HUES6 (cell line): ENCODE results near the gene COX10.

Experiments used
- H3K27ac ChIP-seq: 2 replicates; pipeline ENCODE4 v1.7.0; 2013; ENCODE audit warnings: low read depth, mild to moderate bottlenecking, low read length, inconsistent platforms
- H3K27me3 ChIP-seq: 2 replicates; pipeline ENCODE4 v1.6.1; 2013; ENCODE audit warnings: low read length; ENCODE audit not compliant: control insufficient read depth, insufficient read depth
- H3K36me3 ChIP-seq: 2 replicates; pipeline ENCODE4 v1.6.1; 2013; ENCODE audit warnings: low read length; ENCODE audit not compliant: control insufficient read depth, insufficient read depth
- H3K4me1 ChIP-seq: 2 replicates; pipeline ENCODE4 v1.6.1; 2013; ENCODE audit warnings: low read length; ENCODE audit not compliant: control insufficient read depth, insufficient read depth
- H3K4me3 ChIP-seq: 2 replicates; pipeline ENCODE4 v1.5.1; 2013; ENCODE audit warnings: low read depth, low read length
- H3K9ac ChIP-seq: one replicate; pipeline ENCODE4 v1.6.1; 2013; ENCODE audit warnings: mild to moderate bottlenecking, low read length
- H3K9me3 ChIP-seq: 2 replicates; pipeline ENCODE4 v1.6.1; 2013; ENCODE audit warnings: low read depth, low read length; ENCODE audit not compliant: control insufficient read depth, insufficient read depth

The COX10 gene

DNA sequence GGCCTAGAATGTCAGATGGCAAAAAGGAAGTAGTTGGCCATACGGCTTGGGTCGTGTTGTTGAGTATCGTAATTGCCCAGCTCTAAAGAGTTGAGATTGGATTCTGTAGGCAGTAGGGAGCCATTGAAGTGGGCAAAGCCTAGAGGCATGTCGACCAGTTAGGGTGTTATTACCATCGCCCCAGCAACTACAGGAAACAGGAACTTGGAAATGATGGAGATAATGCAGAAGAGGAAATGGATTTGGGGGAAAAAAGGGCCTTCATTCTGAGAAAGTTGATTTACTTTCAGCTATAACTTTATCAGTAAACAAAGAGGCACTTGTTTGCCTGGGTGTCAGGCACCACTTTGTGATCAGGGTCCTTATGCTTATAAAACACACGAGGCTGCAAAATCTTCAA lies 52.6 kb downstream of the COX10 start:
- Histone ChIP-seq H3K4me3 (no peak overlapping the region), H3K9me3 (no peaks in the 10 kb centered on the region), H3K27ac (no peak overlapping the region), H3K9ac (no peak overlapping the region), H3K4me1 (peaks cover 17% of the 10 kb centered on the region; the same call in 1 of the 2 replicates), H3K36me3 (no peaks in the 10 kb centered on the region), H3K27me3 (no peaks in the 10 kb centered on the region)

DNA sequence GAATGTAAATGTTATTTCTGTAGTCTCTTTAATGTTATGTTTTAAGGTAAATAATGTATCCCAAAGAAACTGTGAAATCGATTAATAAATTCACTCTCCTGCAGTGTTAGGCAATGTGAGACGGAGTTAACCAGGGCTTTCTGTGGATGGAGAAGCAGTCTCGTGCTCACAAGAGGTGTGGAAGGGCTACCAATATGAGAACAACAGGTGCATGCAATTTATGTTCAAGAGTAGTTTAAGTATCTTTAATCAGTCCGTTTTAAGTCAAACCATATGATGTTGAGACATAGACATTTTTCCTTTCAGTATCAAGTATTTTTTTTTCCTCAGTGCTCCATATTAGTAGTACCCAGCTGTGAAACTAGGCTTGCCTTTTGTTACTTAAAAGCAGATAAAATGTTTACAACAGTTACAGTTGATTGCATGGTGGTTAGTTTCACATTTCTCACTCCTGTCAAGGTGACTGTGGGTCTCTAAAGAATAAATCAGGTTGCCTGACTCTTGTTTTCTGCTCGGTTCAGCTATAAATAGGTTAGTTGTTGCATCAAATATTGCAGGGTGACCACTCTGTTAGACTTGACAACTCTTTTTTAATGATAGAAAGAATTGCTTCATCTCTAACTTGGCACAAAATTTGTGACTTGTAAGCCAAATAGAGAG lies 54.4 kb downstream of the COX10 start:
- no peaks in the 10 kb centered on the region for H3K27me3 ChIP-seq
- H3K4me1 ChIP-seq: peaks cover 17% of the 10 kb centered on the region; the same call in 1 of the 2 replicates
- H3K36me3 ChIP-seq: no peaks in the 10 kb centered on the region
- H3K9ac ChIP-seq: no peak overlapping the region
- no peak overlapping the region for H3K27ac ChIP-seq
- no peaks in the 10 kb centered on the region for H3K9me3 ChIP-seq
- H3K4me3 ChIP-seq: no peak overlapping the region

DNA sequence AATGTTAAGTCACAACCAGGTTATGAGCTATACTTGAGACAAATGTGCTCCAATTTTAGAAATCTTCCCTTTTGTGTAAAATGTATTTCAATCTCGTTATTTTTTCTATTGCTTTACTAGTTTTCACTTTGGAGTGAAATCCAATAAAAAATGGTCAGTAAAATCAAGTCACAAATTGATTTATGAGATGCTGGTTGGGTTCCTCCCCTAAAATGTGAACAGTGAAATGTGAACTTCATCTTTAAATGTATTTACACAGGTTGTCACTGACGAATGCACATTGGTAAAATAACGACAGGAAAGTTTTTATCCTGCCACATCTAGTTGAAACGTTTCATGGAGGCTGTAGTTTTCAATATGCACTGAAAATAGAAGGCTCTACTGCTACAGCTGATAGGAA lies 55.5 kb downstream of the COX10 start:
- H3K4me1 ChIP-seq: peaks cover 21% of the 10 kb centered on the region; the same call in 1 of the 2 replicates
- no peaks in the 10 kb centered on the region for H3K27me3 ChIP-seq
- H3K36me3 ChIP-seq: no peaks in the 10 kb centered on the region
- H3K9ac ChIP-seq: no peak overlapping the region
- H3K4me3 ChIP-seq: no peak overlapping the region
- H3K27ac ChIP-seq: no peak overlapping the region
- no peaks in the 10 kb centered on the region for H3K9me3 ChIP-seq

DNA sequence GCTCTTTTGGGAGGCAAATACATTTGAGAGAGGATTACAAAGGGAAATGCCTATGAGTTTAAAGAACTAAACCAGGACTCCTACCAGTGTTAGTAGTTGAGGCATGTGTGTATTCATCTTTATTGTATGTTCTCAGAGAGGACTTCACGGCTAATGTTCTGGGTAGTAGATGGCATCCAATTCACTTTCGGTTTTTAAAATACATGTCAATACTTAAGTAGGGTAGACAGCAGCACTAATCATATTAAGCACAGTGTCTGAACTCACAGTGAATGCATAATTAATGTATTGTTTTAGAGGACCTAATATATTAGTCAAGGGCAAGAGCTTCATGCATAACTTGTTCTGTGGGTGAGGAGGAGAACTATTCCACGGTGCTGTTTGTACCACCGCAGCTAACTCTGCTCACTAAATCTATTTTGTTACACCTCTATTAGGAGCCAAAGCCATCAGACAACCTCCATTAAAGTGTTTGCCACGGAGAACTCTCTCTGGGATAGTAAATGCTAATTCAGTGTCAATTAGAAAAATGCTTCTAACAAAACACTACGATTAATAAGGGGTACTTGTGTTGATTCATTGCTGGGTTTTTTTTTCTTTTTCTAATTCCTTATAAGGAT lies 56.3 kb downstream of the COX10 start:
- H3K27me3 ChIP-seq: no peaks in the 10 kb centered on the region
- no peaks in the 10 kb centered on the region for H3K36me3 ChIP-seq
- H3K4me1 ChIP-seq: peaks cover 26% of the 10 kb centered on the region; the same call in 1 of the 2 replicates
- H3K9ac ChIP-seq: no peak overlapping the region
- no peak overlapping the region for H3K27ac ChIP-seq
- no peaks in the 10 kb centered on the region for H3K9me3 ChIP-seq
- H3K4me3 ChIP-seq: no peak overlapping the region

GRCh38 chr17:14133104-14133503 lies 63.8 kb downstream of the COX10 start:
- Histone ChIP-seq H3K9me3 (no peaks in the 10 kb centered on the region), H3K9ac (no peak overlapping the region), H3K27me3 (no peaks in the 10 kb centered on the region), H3K36me3 (no peaks in the 10 kb centered on the region), H3K27ac (no peak overlapping the region), H3K4me1 (peaks cover 27% of the 10 kb centered on the region; the same call in 1 of the 2 replicates), H3K4me3 (no peak overlapping the region)

- Histone ChIP-seq H3K4me3 (no peak overlapping the region), H3K27ac (no peak overlapping the region), H3K27me3 (no peaks in the 10 kb centered on the region), H3K9ac (no peak overlapping the region), H3K4me1 (peaks cover 27% of the 10 kb centered on the region; the same call in 1 of the 2 replicates), H3K36me3 (no peaks in the 10 kb centered on the region), H3K9me3 (no peaks in the 10 kb centered on the region)
Observed at GRCh38 chr17:14134456-14134855, 65.2 kb downstream of the COX10 start.

DNA sequence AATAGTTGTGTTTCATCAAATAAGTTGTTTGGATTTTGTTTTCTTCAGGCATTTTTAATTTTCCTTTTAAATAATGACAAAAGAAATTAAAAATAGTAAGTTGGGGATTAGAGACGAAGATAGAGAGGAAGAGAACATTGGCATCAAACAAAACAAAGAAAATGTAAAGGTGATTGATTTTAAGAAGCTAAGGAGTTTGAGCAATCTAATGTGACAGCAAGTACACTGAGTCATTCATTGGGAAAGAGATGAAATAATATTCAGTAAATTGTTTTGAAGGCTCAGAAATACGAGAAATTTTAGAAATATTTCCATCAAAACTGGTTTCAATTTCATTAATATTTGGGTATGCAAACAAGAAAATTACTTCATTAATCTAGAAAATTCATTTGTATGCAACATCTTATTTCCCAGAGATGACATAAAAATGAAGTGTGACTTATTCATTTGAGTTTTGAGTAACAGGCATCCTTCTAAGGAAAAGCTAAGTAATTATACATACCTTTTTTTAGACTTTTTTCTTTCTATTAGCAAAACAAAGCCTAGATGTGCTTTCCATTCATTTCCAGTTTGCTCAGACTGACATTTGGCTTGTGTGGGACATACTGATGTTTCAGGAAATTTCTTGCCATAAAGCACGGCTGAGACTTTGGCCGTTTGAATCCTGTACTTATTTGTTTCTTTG lies 66.7 kb downstream of the COX10 start:
- Histone ChIP-seq H3K27ac (no peak overlapping the region), H3K9me3 (no peaks in the 10 kb centered on the region), H3K27me3 (no peaks in the 10 kb centered on the region), H3K4me1 (peaks cover 14% of the 10 kb centered on the region; the same call in 1 of the 2 replicates), H3K36me3 (no peaks in the 10 kb centered on the region), H3K4me3 (no peak overlapping the region), H3K9ac (no peak overlapping the region)

- no peaks in the 10 kb centered on the region for H3K36me3 ChIP-seq
- H3K4me3 ChIP-seq: no peak overlapping the region
- no peak overlapping the region for H3K27ac ChIP-seq
- no peak overlapping the region for H3K9ac ChIP-seq
- H3K27me3 ChIP-seq: no peaks in the 10 kb centered on the region
- no peaks in the 10 kb centered on the region for H3K9me3 ChIP-seq
- H3K4me1 ChIP-seq: peaks cover 29% of the 10 kb centered on the region
Observed at GRCh38 chr17:14138649-14139048, 69.3 kb downstream of the COX10 start.

- no peaks in the 10 kb centered on the region for H3K36me3 ChIP-seq
- H3K4me1 ChIP-seq: peaks cover 24% of the 10 kb centered on the region
- no peaks in the 10 kb centered on the region for H3K27me3 ChIP-seq
- H3K9me3 ChIP-seq: no peaks in the 10 kb centered on the region
- H3K9ac ChIP-seq: no peak overlapping the region
- no peak overlapping the region; the same call in 1 of the 2 replicates for H3K27ac ChIP-seq
- H3K4me3 ChIP-seq: no peak overlapping the region
Observed at GRCh38 chr17:14143688-14144087, 74.4 kb downstream of the COX10 start.

DNA sequence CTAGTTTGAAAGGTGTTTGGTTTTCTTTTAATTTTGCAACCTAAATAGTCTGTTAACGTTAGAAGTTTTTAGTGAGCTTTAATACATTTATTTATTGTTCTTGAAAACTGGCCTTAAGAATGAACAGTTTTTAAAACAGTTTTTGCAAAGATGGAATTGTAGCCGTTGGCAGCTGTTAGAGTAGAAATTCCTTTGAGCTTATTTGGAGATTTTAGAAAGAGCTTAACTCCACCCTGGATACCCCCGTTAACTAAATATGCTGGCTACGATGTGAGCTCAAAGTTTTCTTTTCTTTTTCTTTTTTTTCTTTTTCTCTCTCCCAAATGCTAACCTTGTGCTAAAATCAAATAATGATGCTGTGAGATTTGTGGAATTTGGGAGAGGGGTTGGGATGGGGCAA lies 75.2 kb downstream of the COX10 start:
- H3K9ac ChIP-seq: no peak overlapping the region
- H3K4me3 ChIP-seq: no peak overlapping the region
- no peaks in the 10 kb centered on the region for H3K9me3 ChIP-seq
- no peaks in the 10 kb centered on the region for H3K27me3 ChIP-seq
- H3K36me3 ChIP-seq: no peaks in the 10 kb centered on the region
- no peak overlapping the region for H3K27ac ChIP-seq
- peaks cover 24% of the 10 kb centered on the region for H3K4me1 ChIP-seq

- Histone ChIP-seq H3K36me3 (no peaks in the 10 kb centered on the region), H3K4me3 (no peak overlapping the region), H3K9me3 (no peaks in the 10 kb centered on the region), H3K27me3 (no peaks in the 10 kb centered on the region), H3K27ac (no peak overlapping the region), H3K4me1 (no peaks in the 10 kb centered on the region), H3K9ac (no peak overlapping the region)
Observed at GRCh38 chr17:14149751-14150150, 80.4 kb downstream of the COX10 start.
